Activated CD4-positive, alpha-beta T cell treated with anti-CD3 and anti-CD28 coated beads, Interleukin-2, amount 50 U/mL, for 1 hour (primary cell): ENCODE results near the gene FRMD1.

Experiments used
- DNase-seq: peaks from one replicate; pipeline ENCODE4 v3.0.0-alpha.2; 2020

FRMD1 gene

GRCh38 chr6:168022488-168023321 is 56.3 kb downstream of the FRMD1 start:
- no peak for DNase-seq

GRCh38 chr6:168021581-168021980 is 57.4 kb downstream of the FRMD1 start:
- DNase-seq, result no peak

GRCh38 chr6:168020242-168020641 is 58.8 kb downstream of the FRMD1 start:
- DNase-seq, result no peak

GRCh38 chr6:168018664-168019063 is 60.3 kb downstream of the FRMD1 start:
- DNase-seq, result no peak

- DNase-seq, result no peak
Measured at GRCh38 chr6:168017629-168018028, 61.4 kb downstream of the FRMD1 start.

GRCh38 chr6:168016721-168017525 is 62.1 kb downstream of the FRMD1 start:
- DNase-seq, result no peak

GRCh38 chr6:168016176-168016620 is 62.8 kb downstream of the FRMD1 start:
- no peak for DNase-seq

- no peak for DNase-seq
Measured at GRCh38 chr6:168015482-168016175, 63.4 kb downstream of the FRMD1 start.

- no peak for DNase-seq
Measured at GRCh38 chr6:168015009-168015408, 64.0 kb downstream of the FRMD1 start.

GRCh38 chr6:168014428-168014827 is 64.6 kb downstream of the FRMD1 start:
- DNase-seq, result no peak

GRCh38 chr6:168013250-168013915 is 65.6 kb downstream of the FRMD1 start:
- no peak for DNase-seq

- no peak for DNase-seq
Measured at GRCh38 chr6:168012431-168013249, 66.4 kb downstream of the FRMD1 start.

GRCh38 chr6:168011291-168011690 is 67.7 kb downstream of the FRMD1 start:
- DNase-seq, result no peak

- DNase-seq, result no peak
Measured at GRCh38 chr6:168009331-168009730, 69.7 kb downstream of the FRMD1 start.

GRCh38 chr6:168007592-168008338 is 71.2 kb downstream of the FRMD1 start:
- no peak for DNase-seq

- no peak for DNase-seq
Measured at GRCh38 chr6:168005796-168006195, 73.2 kb downstream of the FRMD1 start.

GRCh38 chr6:168004945-168005344 is 74.1 kb downstream of the FRMD1 start:
- DNase-seq, result no peak

- DNase-seq, result no peak
Measured at GRCh38 chr6:168004023-168004422, 75.0 kb downstream of the FRMD1 start.
